Hair follicle dermal papilla cell (primary cell): ENCODE measurements around the gene PGK1. TPM values are rescaled to one million over a fixed set of nuclear protein-coding genes. Genes with fewer than 3 reads are reported as not detected.

Source experiments
- total RNA-seq: library from RNA; depleted of rRNA; stranded (reverse); fragments of >200 nt; gene quantifications from 2 replicates; pipeline ENCODE4 v1.2.3, GENCODE V29; 2012

PGK1 gene
- total RNA-seq: 223 and 238 TPM in 2 replicates

DNA sequence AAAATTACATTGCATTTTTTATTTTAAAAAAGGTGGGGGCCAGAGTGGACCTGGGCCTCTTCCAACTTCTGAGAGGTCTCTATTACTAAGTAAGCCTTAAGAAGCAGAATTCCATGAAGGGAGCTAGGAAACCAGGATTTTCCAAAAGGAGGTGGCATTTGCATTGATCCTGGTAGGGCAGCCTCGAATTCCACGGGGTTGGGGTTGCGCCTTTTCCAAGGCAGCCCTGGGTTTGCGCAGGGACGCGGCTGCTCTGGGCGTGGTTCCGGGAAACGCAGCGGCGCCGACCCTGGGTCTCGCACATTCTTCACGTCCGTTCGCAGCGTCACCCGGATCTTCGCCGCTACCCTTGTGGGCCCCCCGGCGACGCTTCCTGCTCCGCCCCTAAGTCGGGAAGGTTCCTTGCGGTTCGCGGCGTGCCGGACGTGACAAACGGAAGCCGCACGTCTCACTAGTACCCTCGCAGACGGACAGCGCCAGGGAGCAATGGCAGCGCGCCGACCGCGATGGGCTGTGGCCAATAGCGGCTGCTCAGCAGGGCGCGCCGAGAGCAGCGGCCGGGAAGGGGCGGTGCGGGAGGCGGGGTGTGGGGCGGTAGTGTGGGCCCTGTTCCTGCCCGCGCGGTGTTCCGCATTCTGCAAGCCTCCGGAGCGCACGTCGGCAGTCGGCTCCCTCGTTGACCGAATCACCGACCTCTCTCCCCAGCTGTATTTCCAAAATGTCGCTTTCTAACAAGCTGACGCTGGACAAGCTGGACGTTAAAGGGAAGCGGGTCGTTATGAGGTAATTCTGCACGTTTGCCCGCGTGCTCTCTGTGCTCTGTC lies at the start of gene PGK1:
PGK1 (plus strand) TSS at position 626 of the 824 bp plus-strand sequence; CDS start at position 719, 93 bp downstream.

GRCh38 chrX:78139160-78140123 lies 35.4 kb downstream of the PGK1 start, which contains the start of gene TAF9B:
TAF9B (minus strand) TSS chrX:78139650; CDS start chrX:78139611, 39 bp downstream.

Other genes with a start within 250 kb of the PGK1 start
- gene MAGT1, start 208.8 kb upstream of the PGK1 start, total RNA-seq: 72.1 and 81.6 TPM in 2 replicates
- gene COX7B, start 204.8 kb upstream of the PGK1 start, total RNA-seq: 127 and 140 TPM in 2 replicates
- gene ATP7A, start 193.6 kb upstream of the PGK1 start, total RNA-seq: 13.8 and 17.2 TPM in 2 replicates
- not detected in 2 replicates for gene PGAM4, start 134.6 kb upstream of the PGK1 start, total RNA-seq
- 21.3 and 21.7 TPM in 2 replicates for gene TAF9B, start 35.4 kb downstream of the PGK1 start, total RNA-seq
- under 0.01 TPM in 1 of 2 replicates, not detected in the other for gene CYSLTR1, start 223.4 kb downstream of the PGK1 start, total RNA-seq